K562 (cell line): ENCODE measurements around the gene GPR153. TPM values are rescaled to one million over a fixed set of nuclear protein-coding genes. Genes with fewer than 3 reads are reported as not detected.

Experiments used
- CBX1 ChIP-seq: sonication (generic); IDR thresholded peaks from 2 replicates; pipeline ENCODE4 v1.6.1; 2016; ENCODE audit warnings: antibody characterized with exemption, low read depth, mild to moderate bottlenecking
- CEBPB ChIP-seq: fragments of 450-650 bp; IDR thresholded peaks from 2 replicates; pipeline ENCODE4 v1.6.1; 2016; ENCODE audit warnings: missing genetic modification characterization, missing compliant biosample characterization
- ESRRA ChIP-seq: fragments of 450-650 bp; IDR thresholded peaks from 2 replicates; pipeline ENCODE4 v1.6.1; 2014; ENCODE audit warnings: low read depth, mild to moderate bottlenecking, moderate library complexity, borderline replicate concordance
- GATAD2B ChIP-seq: fragments of 450-650 bp; IDR thresholded peaks from 2 replicates; pipeline ENCODE4 v1.6.1; 2017; ENCODE audit warnings: mild to moderate bottlenecking, borderline replicate concordance
- HEY1 ChIP-seq: fragments of 250-450 bp; sonication (Bioruptor Pico); IDR thresholded peaks from 2 replicates; pipeline ENCODE4 v1.5.0; 2020; ENCODE audit warnings: mild to moderate bottlenecking, moderate library complexity, borderline replicate concordance
- NR2C2 ChIP-seq, 2 experiments: fragments of 200-800 bp in 1 of 2; sonication (Bioruptor generic) in 1 of 2; sonication (generic) in 1 of 2; formaldehyde crosslinking in 1 of 2; IDR thresholded peaks; 2 replicates each; pipeline versions ENCODE4 v1.6.1 to v1.8.0; 2016 to 2022; ENCODE audit warnings: mild to moderate bottlenecking in 1 of 2, missing compliant biosample characterization in 1 of 2, missing genetic modification characterization in 1 of 2, missing genetic modification reagents in 1 of 2
- RBM25 ChIP-seq: fragments of 200-400 bp; formaldehyde crosslinking; IDR thresholded peaks from 2 replicates; pipeline ENCODE4 v1.6.1; 2018; ENCODE audit warnings: low read length, low read depth, moderate library complexity; ENCODE audit not compliant: severe bottlenecking
- SAFB2 ChIP-seq: fragments of 200-400 bp; formaldehyde crosslinking; IDR thresholded peaks from 2 replicates; pipeline ENCODE4 v1.6.1; 2018; ENCODE audit warnings: borderline replicate concordance, low read length, low read depth, moderate library complexity; ENCODE audit not compliant: severe bottlenecking
- ZNF436 ChIP-seq: fragments of 250-450, 450-650 bp; sonication (Bioruptor Pico); formaldehyde crosslinking; IDR thresholded peaks from 2 replicates; pipeline ENCODE4 v1.7.0; 2020; ENCODE audit warnings: mild to moderate bottlenecking
- ZNF609 ChIP-seq: sonication (generic); formaldehyde crosslinking; IDR thresholded peaks from 2 replicates; pipeline ENCODE4 v1.8.1; 2023; ENCODE audit warnings: missing genetic modification reagents, mild to moderate bottlenecking, borderline replicate concordance
- polyA plus RNA-seq, 8 experiments: library from polyadenylated mRNA; depleted of rRNA in 4 of 8; stranded (reverse) in 5 of 8; unstranded in 3 of 8; fragments of >200 nt; fragmentation: Nextera tagmentation in 2 of 8; fragmentation: Illumina TruSeq in 1 of 8; extraction: Ambion mirVana in 2 of 8; extraction: Trizol in 1 of 8; gene quantifications; 2 replicates each; pipeline versions ENCODE4 v1.2.1 to v1.2.3, GENCODE V29; 2011 to 2014; ENCODE audit warnings: inconsistent platforms in 1 of 8, missing spikeins in 1 of 8
- total RNA-seq, 7 experiments: library from RNA; depleted of rRNA in 6 of 7; stranded (reverse); fragments of >200 nt in 6 of 7; fragmentation: Illumina TruSeq in 2 of 7; extraction: Trizol in 2 of 7; gene quantifications; 2 replicates each; pipeline versions ENCODE4 v1.2.1 to v1.2.3, GENCODE V29; 2011 to 2021; ENCODE audit warnings: low replicate concordance in 1 of 7

GPR153 gene
- total and polyA plus RNA-seq, 9 of the 15 experiments (the other 6 are each of a cell fraction or from before 2014, with no cell fraction given): 0.01 to 1.5 (median 0.51) TPM

- TF ChIP-seq HEY1 (CRISPR knock-in tag) (no peak), SAFB2 (no peak), ZNF436 (CRISPR knock-in tag) (no peak), RBM25 (peak; percentile 91), CEBPB (no peak), CBX1 (peak; percentile 62), ESRRA (0 out of 2 replicates have a peak, but pooled peaks have one; percentile 16), ZNF609 (CRISPR knock-in tag) (0 out of 2 replicates have a peak, but pooled peaks have one; percentile 31), GATAD2B (no peak), NR2C2 (CRISPR knock-in tag; IDR thresholded peaks at IDR 0.05) (0 out of 2 replicates have a peak, but pooled peaks have one; percentile 63), NR2C2 (tag; IDR thresholded peaks at IDR 0.05) (no peak)
These were observed 26.2 kb downstream of the GPR153 start (continued) for GRCh38 chr1:6234502-6235295.
